GM12891 (cell line): ENCODE data around the gene TMPRSS7.

Source experiments
- POLR2A ChIP-seq: IDR thresholded peaks from 2 replicates; pipeline ENCODE4 v1.6.1; 2011; ENCODE audit warnings: low read depth, low read length, control low read depth
- POLR2AphosphoS5 ChIP-seq: IDR thresholded peaks from 2 replicates; pipeline ENCODE4 v1.6.1; 2011; ENCODE audit warnings: low read depth, low read length, control low read depth
- TAF1 ChIP-seq: IDR thresholded peaks from 2 replicates; pipeline ENCODE4 v1.6.1; 2011; ENCODE audit warnings: low read depth, low read length, control low read depth

DNA sequence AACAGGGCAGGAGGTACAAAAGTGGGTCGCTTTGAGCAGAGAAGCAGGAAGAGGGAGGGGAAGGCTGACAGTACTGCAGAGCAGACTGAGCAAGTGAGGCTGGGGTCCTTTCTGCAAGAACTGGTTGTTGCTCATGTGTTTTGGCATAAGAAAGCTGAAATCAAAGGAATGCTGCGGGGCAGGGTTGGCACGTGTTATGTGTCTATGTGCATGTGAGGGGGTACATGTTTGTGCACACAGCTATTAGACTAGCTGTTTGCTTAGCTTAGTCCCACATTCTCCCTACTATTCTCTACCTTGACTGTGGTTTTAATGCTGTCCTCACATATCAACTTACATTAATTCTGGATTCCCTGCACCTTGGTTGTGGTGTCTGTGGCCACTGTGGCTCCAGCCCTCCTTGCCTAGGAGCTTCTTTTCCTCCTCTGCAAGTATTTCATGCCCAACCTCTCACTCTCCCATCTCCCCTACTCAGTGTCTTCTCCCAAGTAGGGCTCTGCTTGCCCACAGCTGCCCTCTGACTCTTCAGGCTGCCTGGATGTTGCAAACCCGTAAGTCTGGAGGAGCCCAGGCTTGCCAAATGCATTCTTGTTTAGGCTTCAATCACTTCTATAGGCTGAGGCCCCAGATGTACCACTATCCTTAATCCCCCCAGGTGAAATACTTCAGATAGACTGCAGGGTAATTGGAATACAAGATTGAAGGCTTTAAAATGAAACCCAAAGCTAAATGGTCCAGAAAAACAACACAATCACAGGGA, 31.0 kb upstream of the TMPRSS7 start:
- no peak for TF ChIP-seq POLR2A
- TF ChIP-seq POLR2AphosphoS5 = no peak
- TF ChIP-seq TAF1 = no peak
